Panc1 (cell line): ENCODE results near the gene PPP6R2. TPM values are rescaled to one million over a fixed set of nuclear protein-coding genes. Genes with fewer than 3 reads are reported as not detected.

Experiments used
- ATAC-seq: fragments of 200-7000 bp; cut with Tn5 transposase; 2 replicates; pipeline ENCODE4 v1.9.1; 2020; ENCODE audit warnings: mild to moderate bottlenecking, moderate library complexity
- BruUV-seq: library from RNA; stranded (reverse); fragments of 400-500 nt; replicated peaks from 2 replicates; lab custom pipeline; 2021; lab: Mats Ljungman, UMichigan
- CTCF ChIA-PET: fragments of 300-600 bp; sonication (Branson Sonifier 250); formaldehyde crosslinking; loops from one replicate; lab custom pipeline; 2022; ENCODE audit warnings: antibody characterized with exemption; lab: Charles Lee
- POLR2A ChIA-PET: fragments of 300-600 bp; sonication (Branson Sonifier 250); formaldehyde crosslinking; loops from one replicate; lab custom pipeline; 2022; ENCODE audit warnings: antibody characterized with exemption; lab: Charles Lee
- DNase-seq: peaks from one replicate; pipeline ENCODE4 v3.0.0-alpha.2; 2010; ENCODE audit warnings: low read depth, low spot score
- H3K27ac ChIP-seq: 2 replicates; pipeline ENCODE4 v1.5.1; 2011; ENCODE audit warnings: mild to moderate bottlenecking, low read length, inconsistent platforms
- H3K27me3 ChIP-seq: fragments of 200-500 bp; sonication (Bioruptor generic); 2 replicates; pipeline ENCODE4 v1.6.0; 2014; ENCODE audit warnings: low read length, inconsistent platforms; ENCODE audit not compliant: control insufficient read depth, insufficient read depth
- H3K36me3 ChIP-seq: fragments of 200-500 bp; sonication (Bioruptor generic); 2 replicates; pipeline ENCODE4 v1.5.1; 2014; ENCODE audit warnings: inconsistent platforms, mild to moderate bottlenecking, low read length, moderate library complexity; ENCODE audit not compliant: control insufficient read depth, insufficient read depth
- H3K4me1 ChIP-seq: 2 replicates; pipeline ENCODE4 v1.5.1; 2011; ENCODE audit warnings: inconsistent platforms, mild to moderate bottlenecking, low read length, moderate library complexity; ENCODE audit not compliant: control insufficient read depth, insufficient read depth
- H3K4me3 ChIP-seq, 2 experiments: 2 replicates each; pipeline ENCODE4 v1.5.1; 2011 to 2012; ENCODE audit warnings: low read depth in 2 of 2, low read length in 2 of 2, mild to moderate bottlenecking in 2 of 2, inconsistent platforms in 1 of 2, moderate library complexity in 1 of 2
- H3K9me3 ChIP-seq: fragments of 200-500 bp; sonication (Bioruptor generic); 2 replicates; pipeline ENCODE4 v1.5.1; 2014; ENCODE audit warnings: low read depth, mild to moderate bottlenecking, inconsistent platforms, low read length, moderate library complexity; ENCODE audit not compliant: control insufficient read depth, insufficient read depth
- CTCF ChIP-seq: fragments of 450-650 bp; IDR thresholded peaks from 2 replicates; pipeline ENCODE4 v1.5.1; 2017; ENCODE audit warnings: mild to moderate bottlenecking
- POLR2AphosphoS5 ChIP-seq: IDR thresholded peaks from 2 replicates; pipeline ENCODE4 v1.6.1; 2012; ENCODE audit warnings: mild to moderate bottlenecking, low read depth, low read length, moderate library complexity
- REST ChIP-seq, 2 experiments: IDR thresholded peaks; 2 replicates each; pipeline ENCODE4 v1.6.1; 2011 to 2012; ENCODE audit warnings: low read depth in 2 of 2, control low read depth in 1 of 2, low read length in 1 of 2, mild to moderate bottlenecking in 1 of 2, moderate library complexity in 1 of 2; ENCODE audit not compliant: insufficient read depth in 1 of 2
- SIN3A ChIP-seq: IDR thresholded peaks from 2 replicates; pipeline ENCODE4 v1.6.1; 2012; ENCODE audit warnings: low read depth, mild to moderate bottlenecking, low read length, moderate library complexity, borderline replicate concordance; ENCODE audit not compliant: insufficient read depth
- TCF7L2 ChIP-seq: IDR thresholded peaks from 2 replicates; pipeline ENCODE4 v1.6.1; 2011; ENCODE audit warnings: mild to moderate bottlenecking, low read depth, low read length, inconsistent platforms
- in situ Hi-C: cut with HindIII; loops from 2 replicates; pipeline ENCODE4 v1.10.0; 2016; ENCODE audit warnings: low sequenced_read_pairs, low pct_unique_long_range_greater_than_20kb
- intact Hi-C: fragments of 100-400 bp; cut with micrococcal nuclease; formaldehyde crosslinking; loops from one replicate; pipeline ENCODE4 v1.10.0; 2022; ENCODE audit not compliant: unreplicated experiment
- total RNA-seq: library from RNA; stranded (reverse); gene quantifications from one replicate; pipeline ENCODE4 v1.2.1, GENCODE V29; 2021; ENCODE audit not compliant: unreplicated experiment

The PPP6R2 gene
- total RNA-seq, 1 experiment from 2014 or later, result 52.8 TPM

GRCh38 chr22:50465066-50465930 lies 122.2 kb downstream of the PPP6R2 start:
- H3K27me3 ChIP-seq, result no peaks in the 10 kb centered on the region
- no peak for DNase-seq
- peaks cover 3% of the 10 kb centered on the region for H3K4me1 ChIP-seq
- no peak overlapping the region for H3K27ac ChIP-seq
- no peak for ATAC-seq
- intact Hi-C loops (no loop called here), in situ Hi-C loops (no loop called here)
- no peak for TF ChIP-seq CTCF
- TF ChIP-seq SIN3A, result no peak
- no peak for TF ChIP-seq TCF7L2
- peaks cover 5% of the 10 kb centered on the region; the same call in 1 of the 2 replicates for H3K36me3 ChIP-seq
- no peaks in the 10 kb centered on the region for H3K9me3 ChIP-seq
- BruUV-seq, result no TSS peak
- H3K4me3 ChIP-seq, result no peak overlapping the region
- ChIA-PET POLR2A (interaction anchor here (0.6 kb wide), 1 partner anchor 129 kb away, joined by 6 read pairs; no protein-coding TSS in a partner anchor), CTCF (no interaction called here)

- H3K4me3 ChIP-seq, result no peak overlapping the region
- TF ChIP-seq SIN3A (no peak), CTCF (no peak), REST (IDR thresholded peaks at IDR 0.05; ENCODE audit: insufficient read depth in 1 of 2, low read depth in 2 of 2, low read length in 1 of 2) (no peak), TCF7L2 (no peak), POLR2AphosphoS5 (no peak)
- BruUV-seq, result no TSS peak
- ATAC-seq, result no peak
- no peak for DNase-seq
- POLR2A ChIA-PET, result no interaction called here
- peaks cover 11% of the 10 kb centered on the region for H3K4me1 ChIP-seq
- intact Hi-C loops (no loop called here), in situ Hi-C loops (no loop called here)
- CTCF ChIA-PET, result no interaction called here
- H3K9me3 ChIP-seq, result no peaks in the 10 kb centered on the region
- no peaks in the 10 kb centered on the region for H3K27me3 ChIP-seq
- 0 out of 2 replicates have a peak, but pooled peaks cover 2% of the 10 kb centered on the region for H3K36me3 ChIP-seq
- H3K27ac ChIP-seq, result no peak overlapping the region
Observed at GRCh38 chr22:50467341-50467740, 124.2 kb downstream of the PPP6R2 start.
